ENCODE results near the gene LRRC53.

Gene LRRC53

GRCh38 chr1:74496669-74497068 is 15.7 kb downstream of the LRRC53 start:
- no peak for DNase-seq (ENCODE audit: low read depth in 2 of 2)

DNA sequence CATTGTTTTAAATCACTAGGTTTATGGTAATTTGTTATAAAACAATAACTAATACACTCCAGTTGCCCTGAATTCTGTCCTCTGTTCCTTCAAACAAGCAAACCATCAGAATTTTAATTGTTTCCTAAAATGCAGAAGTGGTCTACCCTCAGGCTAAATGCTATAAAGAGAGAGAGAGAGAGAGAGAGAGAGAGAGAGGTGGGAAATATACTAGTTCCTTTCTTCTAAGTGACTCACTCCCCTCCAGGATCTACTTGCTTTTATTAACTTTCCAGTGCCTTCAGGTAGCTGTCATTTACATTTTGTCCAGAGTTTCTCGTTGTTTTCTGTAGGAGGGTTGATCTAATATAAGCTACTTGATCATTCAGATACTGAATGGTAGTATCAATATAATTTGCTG is 26.4 kb downstream of the LRRC53 start:
- no peak for DNase-seq (ENCODE audit: low read depth in 2 of 2)

- DNase-seq (ENCODE audit: low read depth in 2 of 2) = no peak
These were observed 26.8 kb downstream of the LRRC53 start for GRCh38 chr1:74485622-74486021.

DNA sequence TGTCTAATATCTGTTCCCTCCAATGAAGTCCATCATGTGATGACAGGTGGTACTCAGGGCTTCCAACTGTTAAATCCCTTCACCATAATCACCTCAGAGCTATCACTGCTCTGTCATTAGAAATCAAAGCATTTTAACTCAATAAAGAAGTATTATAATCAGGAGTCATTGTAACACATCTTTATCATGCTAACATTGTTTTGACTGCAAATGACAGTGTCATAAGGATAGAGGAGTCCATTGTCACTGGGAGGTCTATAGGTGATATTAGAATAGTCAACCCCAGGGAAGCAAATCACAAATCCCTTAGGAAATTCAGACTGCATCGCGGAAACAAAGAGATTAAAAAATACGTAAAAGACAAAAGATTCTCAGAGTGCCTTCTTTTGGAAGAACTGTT is 30.8 kb downstream of the LRRC53 start:
- no peak for DNase-seq (ENCODE audit: low read depth in 2 of 2)

GRCh38 chr1:74480068-74480467 is 32.3 kb downstream of the LRRC53 start:
- DNase-seq (ENCODE audit: low read depth in 2 of 2) = no peak

- no peak for DNase-seq (ENCODE audit: low read depth in 2 of 2)
These were observed 33.4 kb downstream of the LRRC53 start for GRCh38 chr1:74478979-74479378.

GRCh38 chr1:74474585-74474984 is 37.8 kb downstream of the LRRC53 start:
- no peak for DNase-seq (ENCODE audit: low read depth in 2 of 2)

DNA sequence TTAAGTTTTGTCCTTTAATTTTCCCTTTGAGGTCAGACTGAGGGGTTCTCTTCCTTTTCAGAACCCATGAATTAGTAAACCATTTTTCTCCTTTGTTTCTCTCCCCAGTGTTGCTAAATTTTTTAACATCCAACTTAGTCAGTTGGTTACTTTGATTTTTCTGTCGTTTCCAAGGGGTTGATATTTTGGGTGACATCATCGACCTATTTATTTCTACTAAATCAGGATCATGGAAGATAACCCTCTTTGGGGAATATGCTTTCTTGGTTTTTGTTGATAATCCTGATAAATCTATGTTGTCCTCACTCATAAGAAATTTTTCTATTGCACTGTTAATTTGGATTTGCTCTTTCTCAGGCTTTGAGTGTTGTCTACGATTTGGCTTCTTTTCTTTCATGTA is 40.9 kb downstream of the LRRC53 start:
- DNase-seq (ENCODE audit: low read depth in 2 of 2) = no peak

- no peak for DNase-seq (ENCODE audit: low read depth in 2 of 2)
These were observed 41.5 kb downstream of the LRRC53 start for GRCh38 chr1:74470936-74471335.

DNA sequence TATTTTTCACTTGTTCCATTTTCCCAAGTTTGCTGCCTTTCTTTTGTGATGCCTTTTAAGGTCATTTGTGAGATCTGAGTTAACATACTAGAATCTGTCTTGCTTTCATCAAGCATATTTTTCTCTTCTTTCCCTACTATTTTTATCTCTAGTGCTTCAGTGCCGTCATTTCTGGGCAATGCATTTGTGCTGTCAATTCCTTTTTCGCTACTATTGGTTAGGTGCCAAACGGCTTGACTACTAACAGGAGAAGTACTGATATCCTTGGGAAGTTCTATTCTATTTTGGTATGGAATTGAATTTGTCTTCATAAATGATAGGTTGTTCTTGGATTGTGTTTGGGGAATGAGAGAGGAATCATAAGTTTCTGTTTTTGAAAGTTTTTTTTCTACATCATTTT is 42.2 kb downstream of the LRRC53 start:
- no peak for DNase-seq (ENCODE audit: low read depth in 2 of 2)

GRCh38 chr1:74468982-74469603 is 43.3 kb downstream of the LRRC53 start:
- no peak for DNase-seq (ENCODE audit: low read depth in 2 of 2)

- no peak for DNase-seq (ENCODE audit: low read depth in 2 of 2)
These were observed 44.5 kb downstream of the LRRC53 start for GRCh38 chr1:74467786-74468377.

DNA sequence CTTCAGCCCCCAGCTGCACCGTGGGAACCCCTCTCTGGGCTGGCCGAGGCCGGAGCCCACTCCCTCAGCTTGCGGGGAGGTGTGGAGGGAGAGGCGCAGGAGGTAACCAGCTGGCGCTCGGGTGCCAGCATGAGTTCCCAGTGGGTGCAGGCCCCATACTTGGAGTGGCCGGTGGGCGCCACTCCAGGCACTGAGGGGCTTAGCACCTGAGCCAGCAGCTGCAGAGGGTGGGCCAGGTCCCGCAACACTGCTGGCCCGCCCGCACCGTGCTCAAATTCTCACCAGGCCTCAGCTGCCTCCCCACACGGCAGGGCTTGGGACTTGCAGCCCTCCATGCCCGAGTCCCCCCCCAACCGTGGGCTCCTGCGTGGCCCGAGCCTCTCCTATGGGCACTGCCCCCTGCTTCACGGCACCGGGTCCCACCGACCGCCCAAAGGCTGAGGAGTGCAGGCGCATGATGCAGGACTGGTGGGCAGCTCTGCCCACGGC is 47.2 kb downstream of the LRRC53 start:
- no peak for DNase-seq (ENCODE audit: low read depth in 2 of 2)

DNA sequence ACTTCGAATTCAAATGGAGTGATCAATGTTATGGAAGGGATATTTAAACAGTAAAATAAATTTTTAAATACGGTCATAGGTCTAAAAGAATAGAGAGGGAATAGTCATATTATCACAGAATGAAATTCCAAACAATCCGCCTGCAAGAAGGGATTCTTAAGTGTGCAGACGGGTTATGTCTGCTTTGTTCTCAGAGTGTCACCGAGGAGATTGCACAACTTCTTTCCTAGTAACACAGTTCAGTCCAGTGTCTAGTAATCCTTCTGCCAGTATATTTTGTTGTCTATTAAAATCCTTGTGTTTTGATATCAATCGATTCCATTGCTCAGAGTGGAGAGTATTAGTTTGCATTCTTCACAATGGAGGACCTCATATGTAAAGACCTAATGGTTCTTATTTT is 48.4 kb downstream of the LRRC53 start:
- no peak for DNase-seq (ENCODE audit: low read depth in 2 of 2)

DNA sequence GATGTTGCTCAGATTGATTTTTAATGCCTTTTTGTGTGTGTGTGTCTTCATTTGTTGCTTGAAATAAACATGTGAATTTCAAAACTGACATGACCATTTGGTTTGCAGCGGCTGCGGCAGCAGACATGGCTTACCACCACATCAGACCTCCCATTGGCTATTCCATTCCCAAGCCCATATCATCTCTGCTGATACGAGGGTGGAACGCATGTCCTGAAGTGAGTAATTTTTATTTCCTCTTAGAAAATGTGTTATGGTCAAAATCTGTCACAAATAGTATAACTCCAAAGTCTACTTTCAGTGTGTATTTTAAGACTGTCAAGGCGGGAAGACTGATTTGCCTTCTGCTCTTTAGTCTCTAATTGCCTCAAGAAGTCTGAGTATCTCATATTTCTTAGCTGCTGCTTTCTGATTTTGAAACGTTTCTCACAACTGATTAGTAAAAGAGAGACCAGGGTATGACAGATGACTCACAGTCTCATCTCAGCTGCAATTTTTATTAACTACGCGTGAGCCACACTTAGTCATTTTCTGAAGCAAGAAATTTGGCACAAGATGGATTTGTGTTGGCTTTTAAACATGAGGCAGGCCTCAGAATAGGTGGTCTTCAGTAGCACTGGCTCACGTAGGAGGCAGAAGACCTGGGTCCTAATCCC is 49.0 kb downstream of the LRRC53 start:
- DNase-seq (ENCODE audit: low read depth in 2 of 2) = no peak

GRCh38 chr1:74457253-74457652 is 55.2 kb downstream of the LRRC53 start:
- DNase-seq (ENCODE audit: low read depth in 2 of 2) = no peak

DNA sequence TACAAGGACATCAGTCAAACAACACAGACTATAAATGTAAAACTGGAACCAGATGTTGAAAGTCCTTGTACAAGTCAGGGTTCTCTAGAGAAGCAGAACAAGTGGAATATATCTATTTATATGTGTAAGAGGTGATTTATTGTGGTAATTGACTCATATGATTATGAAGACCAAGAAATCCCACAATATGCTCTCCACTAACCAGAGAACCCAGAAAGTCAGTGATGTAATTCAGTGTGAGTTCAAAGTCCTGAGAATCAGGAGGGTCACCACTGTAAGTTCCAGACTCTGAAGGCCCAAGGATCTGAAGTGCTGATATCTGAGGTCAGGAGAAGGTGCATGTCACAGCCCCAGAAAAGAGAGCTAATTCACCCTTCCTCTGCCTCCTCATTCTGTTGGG is 57.0 kb downstream of the LRRC53 start:
- DNase-seq (ENCODE audit: low read depth in 2 of 2) = no peak

DNA sequence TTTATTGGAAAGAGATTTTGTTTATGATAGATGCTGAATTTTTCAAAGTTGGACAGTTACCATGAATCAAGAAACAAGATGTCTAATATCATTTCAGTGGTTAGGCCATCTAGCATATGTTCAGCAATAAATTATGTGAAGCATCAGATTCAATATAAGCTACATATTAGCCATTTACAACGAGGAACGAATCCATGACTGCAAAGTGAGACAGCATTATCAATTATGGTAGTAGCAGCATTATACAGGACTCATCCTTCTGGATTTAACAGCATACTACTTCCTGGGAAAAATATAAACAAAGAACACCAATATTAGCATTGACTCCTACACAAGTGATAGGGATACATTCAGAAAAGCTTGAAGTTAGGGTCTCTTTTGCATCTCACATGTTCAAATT is 59.1 kb downstream of the LRRC53 start:
- DNase-seq (ENCODE audit: low read depth in 2 of 2) = no peak

DNA sequence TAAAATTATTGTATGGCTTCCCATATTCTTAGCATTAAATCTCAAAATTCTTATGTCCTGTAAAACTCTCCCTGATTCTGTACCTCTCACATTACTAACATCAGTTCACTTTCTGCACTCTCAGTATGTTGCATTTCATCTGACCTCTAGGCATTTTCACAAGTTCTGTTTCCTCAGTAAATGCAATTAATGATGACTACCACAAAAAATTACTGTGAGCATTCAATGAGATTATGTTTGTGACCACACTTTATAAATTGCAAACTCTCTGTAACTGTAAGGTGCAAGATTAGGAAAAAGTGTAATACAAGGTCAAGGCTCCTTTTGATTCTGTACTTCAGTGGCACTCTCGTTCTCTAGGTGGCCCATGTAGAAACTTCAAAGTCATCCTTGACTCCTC is 60.4 kb downstream of the LRRC53 start:
- DNase-seq (ENCODE audit: low read depth in 2 of 2) = no peak

- DNase-seq (ENCODE audit: low read depth in 2 of 2) = no peak
These were observed 75.4 kb downstream of the LRRC53 start for GRCh38 chr1:74437035-74437434.

GRCh38 chr1:74436078-74436477 is 76.3 kb downstream of the LRRC53 start:
- no peak for DNase-seq (ENCODE audit: low read depth in 2 of 2)

GRCh38 chr1:74434321-74434720 is 78.1 kb downstream of the LRRC53 start:
- DNase-seq (ENCODE audit: low read depth in 2 of 2) = no peak

DNA sequence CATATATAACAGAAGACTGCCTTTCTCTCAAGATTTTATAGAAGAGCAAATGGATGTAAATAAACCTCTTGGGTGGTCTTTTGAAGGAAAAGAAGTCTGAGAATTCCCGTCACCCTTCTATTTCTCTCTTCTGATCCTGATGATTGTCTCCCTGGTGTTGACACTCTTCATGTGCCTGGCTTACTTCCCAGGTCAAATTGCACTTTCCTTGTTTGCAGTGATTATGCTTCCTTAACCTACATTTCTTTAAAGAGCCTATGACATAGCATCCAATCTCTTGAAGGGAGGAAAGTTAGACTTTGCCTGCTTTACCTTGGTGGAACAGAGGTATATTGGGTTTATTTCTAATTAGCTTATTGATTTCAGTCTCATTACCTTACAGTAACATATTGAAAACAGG is 80.1 kb downstream of the LRRC53 start:
- DNase-seq (ENCODE audit: low read depth in 2 of 2) = no peak
